Measurements from ENCODE around the gene TRAIP.

DNA sequence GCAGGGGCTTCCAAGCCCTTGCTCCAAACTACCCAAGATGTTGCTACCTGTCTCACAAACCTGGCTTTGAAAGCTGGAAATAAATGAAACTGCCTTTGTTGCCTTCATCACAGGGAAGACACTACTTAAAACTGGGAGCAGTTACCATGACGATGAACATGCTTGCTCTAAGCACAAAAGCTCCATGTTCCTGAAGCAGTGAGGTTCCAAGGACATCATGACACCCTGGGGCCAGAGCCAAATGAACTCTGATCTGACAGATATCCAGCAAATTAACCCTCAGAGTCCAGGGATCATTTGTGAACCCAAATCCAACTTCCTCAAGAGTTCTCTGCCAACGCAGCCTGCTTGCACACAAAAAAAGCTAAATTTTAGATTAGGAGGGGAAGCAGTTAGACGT, 10.7 kb downstream of the TRAIP start:
- TF ChIP-seq, protein P1, sequence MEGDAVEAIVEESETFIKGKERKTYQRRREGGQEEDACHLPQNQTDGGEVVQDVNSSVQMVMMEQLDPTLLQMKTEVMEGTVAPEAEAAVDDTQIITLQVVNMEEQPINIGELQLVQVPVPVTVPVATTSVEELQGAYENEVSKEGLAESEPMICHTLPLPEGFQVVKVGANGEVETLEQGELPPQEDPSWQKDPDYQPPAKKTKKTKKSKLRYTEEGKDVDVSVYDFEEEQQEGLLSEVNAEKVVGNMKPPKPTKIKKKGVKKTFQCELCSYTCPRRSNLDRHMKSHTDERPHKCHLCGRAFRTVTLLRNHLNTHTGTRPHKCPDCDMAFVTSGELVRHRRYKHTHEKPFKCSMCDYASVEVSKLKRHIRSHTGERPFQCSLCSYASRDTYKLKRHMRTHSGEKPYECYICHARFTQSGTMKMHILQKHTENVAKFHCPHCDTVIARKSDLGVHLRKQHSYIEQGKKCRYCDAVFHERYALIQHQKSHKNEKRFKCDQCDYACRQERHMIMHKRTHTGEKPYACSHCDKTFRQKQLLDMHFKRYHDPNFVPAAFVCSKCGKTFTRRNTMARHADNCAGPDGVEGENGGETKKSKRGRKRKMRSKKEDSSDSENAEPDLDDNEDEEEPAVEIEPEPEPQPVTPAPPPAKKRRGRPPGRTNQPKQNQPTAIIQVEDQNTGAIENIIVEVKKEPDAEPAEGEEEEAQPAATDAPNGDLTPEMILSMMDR (IDR thresholded peaks at IDR 0.05; ENCODE audit: poor library complexity, severe bottlenecking): peak; percentile 16
- TF ChIP-seq EZH2 (IDR thresholded peaks at IDR 0.05; ENCODE audit: borderline replicate concordance, insufficient read depth, low read length, poor library complexity, severe bottlenecking) (no peak), POLR2AphosphoS5 (IDR thresholded peaks at IDR 0.05) (no peak), SMC3 (conservative IDR thresholded peaks at IDR 0.05; ENCODE audit: poor library complexity) (no peak), REST (IDR thresholded peaks at IDR 0.05; ENCODE audit: borderline replicate concordance) (no peak), EP300 (conservative IDR thresholded peaks at IDR 0.05; ENCODE audit: poor library complexity, severe bottlenecking) (no peak), RAD21 (conservative IDR thresholded peaks at IDR 0.05) (no peak)
